ENCODE data around the gene POM121L2.

- TF ChIP-seq CTCF (IDR thresholded peaks at IDR 0.05; ENCODE audit: low read length) (peak; percentile 79), EZH2 (IDR thresholded peaks at IDR 0.05; ENCODE audit: borderline replicate concordance, low read length) (no peak)
Observed at GRCh38 chr6:27312146-27312949, at the start of gene POM121L2.

All from OCI-LY1 (cell line).